HG02763 (cell line): ENCODE data around the gene AGRN.
"Not testable (repeated sequence)": the region's sequence is repeated elsewhere in the genome, so short reads cannot be mapped to it uniquely, and the experiment has no call there.

Source experiments
- ATAC-seq: cut with Tn5 transposase; IDR thresholded peaks from one replicate; pipeline ENCODE4 v1.9.1; 2021; ENCODE audit warnings: mild to moderate bottlenecking, moderate library complexity; ENCODE audit not compliant: unreplicated experiment

AGRN gene

DNA sequence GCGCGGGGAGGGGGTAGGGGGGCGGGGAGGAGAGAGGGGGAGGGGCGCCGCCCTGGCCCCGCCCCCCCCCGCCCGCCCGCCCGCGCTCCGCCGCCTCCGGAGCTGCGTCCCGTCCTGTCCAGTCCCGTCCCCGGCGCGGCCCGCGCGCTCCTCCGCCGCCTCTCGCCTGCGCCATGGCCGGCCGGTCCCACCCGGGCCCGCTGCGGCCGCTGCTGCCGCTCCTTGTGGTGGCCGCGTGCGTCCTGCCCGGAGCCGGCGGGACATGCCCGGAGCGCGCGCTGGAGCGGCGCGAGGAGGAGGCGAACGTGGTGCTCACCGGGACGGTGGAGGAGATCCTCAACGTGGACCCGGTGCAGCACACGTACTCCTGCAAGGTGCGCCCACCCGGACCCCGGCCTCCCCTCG, at the start of gene AGRN:
AGRN (plus strand) TSS at position 121 of the 405 bp plus-strand sequence; CDS start at position 174, 53 bp downstream.
- ATAC-seq, result peak; percentile 24

DNA sequence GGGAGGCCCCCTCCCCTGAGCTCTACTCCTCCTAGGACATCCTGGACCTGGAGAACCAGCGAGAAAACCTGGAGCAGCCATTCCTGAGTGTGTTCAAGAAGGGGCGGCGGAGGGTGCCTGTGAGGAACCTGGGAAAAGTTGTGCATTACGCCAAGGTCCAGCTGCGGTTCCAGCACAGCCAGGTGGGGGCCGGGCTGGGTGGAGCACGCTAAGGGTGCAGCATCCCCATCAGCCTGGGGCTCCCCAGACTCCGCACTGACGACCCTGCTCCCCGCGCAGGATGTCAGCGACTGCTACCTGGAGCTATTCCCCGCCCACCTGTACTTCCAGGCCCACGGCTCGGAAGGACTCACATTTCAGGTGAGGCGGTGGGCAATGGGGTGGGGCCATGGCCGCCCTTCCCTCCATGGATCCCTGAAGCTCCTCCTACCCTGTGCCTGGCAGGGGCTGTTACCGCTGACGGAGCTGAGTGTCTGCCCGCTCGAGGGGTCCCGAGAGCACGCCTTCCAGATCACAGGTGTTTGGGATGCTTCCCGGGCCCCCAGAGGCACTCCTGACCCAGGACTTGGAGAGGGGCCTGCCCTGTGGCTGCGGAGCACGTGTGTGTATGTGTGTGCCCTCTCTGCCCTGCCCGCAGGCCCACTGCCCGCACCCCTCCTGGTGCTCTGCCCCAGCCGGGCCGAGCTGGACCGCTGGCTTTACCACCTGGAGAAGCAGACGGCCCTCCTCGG, 49.5 kb upstream of the AGRN start:
- no peak for ATAC-seq

DNA sequence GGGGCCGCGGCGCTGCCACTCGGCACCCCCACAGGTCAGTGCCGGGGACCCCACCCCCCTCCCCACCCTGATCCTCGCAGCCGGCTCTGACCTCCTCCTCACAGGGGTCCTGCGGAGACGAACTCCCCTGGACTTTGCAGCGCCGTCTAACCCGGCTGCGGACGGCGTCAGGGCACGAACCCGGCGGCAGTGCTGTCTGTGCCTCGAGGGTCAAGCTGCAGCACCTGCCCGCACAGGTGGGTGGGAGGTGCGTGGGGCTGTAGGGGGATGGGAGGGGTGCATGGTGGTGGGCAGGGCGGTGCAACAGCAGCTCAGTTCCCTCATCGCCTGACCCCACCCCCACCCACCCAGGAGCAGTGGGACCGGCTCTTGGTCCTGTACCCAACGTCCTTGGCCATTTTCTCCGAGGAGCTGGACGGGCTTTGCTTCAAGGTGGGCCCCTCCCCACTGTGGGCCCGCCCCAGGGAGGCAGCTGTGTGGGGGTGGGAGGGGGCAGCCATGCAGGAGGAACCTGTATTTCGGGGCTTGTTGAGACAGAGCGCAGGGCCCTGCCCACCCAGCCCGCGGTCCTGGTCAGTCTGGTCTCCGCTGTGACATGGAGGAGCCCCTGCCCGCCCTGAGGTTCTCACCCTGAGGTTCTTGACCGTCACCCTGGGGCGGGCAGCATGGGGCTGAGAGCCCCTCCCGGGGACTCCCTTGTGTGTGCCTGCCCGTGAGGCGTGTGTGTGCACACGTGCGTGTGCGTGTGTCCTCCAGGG, 48.8 kb upstream of the AGRN start:
- ATAC-seq, result no peak

DNA sequence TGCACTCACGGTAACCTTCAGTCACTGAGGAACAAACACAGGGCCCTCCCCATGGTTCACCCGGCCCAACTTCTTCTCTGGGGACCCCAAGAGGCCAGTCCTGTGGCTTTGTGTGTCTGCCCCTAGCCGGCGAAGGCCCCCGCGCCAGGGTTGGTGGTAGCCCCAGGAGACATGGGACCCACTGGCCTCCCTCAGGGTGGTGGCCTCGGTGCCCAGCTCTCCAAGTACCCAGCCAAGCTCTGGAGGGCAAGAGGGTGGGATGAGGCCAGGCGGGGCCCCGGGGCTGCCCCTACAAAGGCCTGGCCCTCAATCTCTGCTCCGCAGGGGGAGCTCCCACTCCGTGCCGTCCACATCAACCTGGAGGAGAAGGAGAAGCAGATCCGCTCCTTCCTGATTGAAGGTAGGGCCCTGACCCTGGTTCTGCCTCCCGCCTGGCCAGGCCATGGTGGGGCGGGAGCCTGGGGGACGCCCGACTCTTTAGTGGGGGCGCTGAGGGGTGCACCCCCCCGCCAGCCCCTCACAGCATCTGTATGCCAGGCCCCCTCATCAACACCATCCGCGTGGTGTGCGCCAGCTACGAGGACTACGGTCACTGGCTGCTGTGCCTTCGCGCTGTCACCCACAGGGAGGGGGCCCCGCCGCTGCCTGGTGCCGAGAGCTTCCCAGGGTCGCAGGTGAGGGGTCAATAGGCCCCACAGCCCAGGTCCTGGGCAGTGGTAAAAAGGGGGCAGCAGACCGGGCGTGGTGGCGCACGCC, 48.0 kb upstream of the AGRN start:
- no peak for ATAC-seq

DNA sequence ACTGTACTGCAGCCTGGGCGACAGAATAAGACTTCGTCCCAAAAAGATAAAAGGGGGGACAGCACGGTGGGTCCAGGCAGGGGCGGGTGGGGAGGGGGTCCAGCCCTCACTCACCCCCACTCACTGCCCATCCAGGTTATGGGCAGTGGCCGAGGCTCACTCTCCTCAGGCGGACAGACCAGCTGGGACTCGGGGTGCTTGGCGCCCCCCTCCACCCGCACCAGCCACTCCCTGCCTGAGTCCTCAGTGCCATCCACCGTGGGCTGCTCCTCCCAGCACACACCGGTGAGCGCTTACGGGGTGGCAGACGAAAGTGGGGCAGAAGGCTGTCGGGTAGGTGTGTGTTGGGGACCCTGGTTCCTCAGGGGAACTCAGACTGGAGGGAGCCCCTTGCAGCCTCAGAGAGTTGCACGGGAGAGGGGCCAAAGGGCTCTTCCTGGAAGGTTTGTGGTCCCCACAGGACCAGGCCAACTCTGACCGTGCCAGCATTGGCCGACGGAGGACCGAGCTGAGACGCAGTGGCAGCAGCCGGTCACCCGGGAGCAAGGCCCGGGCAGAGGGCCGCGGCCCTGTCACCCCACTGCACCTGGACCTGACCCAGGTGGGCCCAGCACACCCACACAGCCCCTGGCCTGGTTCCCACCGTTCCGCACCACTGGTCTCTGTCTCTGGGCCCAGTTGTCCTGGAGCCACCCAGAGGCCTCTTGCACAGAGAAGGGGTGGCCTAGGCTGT, 47.0 kb upstream of the AGRN start:
- no peak for ATAC-seq

DNA sequence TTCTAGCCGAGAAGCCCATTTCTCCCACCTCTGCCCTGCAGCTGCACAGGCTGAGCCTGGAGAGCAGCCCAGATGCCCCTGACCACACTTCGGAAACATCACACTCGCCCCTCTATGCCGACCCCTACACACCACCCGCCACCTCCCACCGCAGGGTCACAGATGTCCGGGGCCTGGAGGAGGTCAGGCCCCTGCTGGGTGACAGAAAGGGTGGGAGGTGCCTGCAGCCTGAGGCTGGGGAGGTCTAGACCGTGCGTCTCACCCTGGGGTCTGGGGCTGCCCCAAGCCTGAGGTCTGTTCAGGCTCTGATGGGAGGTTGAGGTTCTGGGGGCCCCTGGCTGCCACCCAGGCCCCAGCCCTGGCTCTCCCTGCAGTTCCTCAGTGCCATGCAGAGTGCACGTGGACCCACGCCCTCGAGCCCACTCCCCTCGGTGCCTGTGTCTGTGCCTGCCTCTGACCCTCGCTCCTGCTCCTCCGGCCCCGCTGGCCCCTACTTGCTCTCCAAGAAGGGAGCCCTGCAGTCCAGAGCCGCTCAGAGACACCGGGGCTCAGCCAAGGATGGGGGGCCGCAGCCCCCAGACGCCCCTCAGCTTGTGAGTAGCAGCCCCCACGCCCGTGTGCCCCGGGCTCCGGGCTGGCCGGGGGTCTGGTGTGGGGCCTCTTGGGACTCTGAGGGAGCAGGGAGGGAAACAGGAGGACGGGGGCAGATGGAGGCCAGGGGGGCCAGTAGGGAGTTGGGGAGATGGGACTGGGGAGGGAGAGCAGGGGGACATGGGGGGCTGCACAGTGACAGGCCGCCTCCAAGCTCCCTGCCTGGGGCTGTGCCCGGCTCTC, 46.2 kb upstream of the AGRN start:
- no peak for ATAC-seq

DNA sequence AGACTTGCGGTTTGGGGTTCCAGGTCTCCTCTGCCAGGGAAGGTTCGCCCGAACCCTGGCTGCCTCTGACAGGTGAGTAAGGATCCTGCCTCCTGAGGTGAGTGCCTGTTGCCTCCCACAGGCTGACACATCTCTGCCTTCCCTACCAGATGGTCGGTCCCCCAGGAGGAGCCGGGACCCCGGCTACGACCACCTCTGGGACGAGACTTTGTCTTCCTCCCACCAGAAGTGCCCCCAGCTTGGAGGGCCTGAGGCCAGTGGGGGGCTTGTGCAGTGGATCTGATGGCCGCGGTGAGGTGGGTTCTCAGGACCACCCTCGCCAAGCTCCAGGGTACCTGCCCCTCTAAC, 45.7 kb upstream of the AGRN start:
- no peak for ATAC-seq

DNA sequence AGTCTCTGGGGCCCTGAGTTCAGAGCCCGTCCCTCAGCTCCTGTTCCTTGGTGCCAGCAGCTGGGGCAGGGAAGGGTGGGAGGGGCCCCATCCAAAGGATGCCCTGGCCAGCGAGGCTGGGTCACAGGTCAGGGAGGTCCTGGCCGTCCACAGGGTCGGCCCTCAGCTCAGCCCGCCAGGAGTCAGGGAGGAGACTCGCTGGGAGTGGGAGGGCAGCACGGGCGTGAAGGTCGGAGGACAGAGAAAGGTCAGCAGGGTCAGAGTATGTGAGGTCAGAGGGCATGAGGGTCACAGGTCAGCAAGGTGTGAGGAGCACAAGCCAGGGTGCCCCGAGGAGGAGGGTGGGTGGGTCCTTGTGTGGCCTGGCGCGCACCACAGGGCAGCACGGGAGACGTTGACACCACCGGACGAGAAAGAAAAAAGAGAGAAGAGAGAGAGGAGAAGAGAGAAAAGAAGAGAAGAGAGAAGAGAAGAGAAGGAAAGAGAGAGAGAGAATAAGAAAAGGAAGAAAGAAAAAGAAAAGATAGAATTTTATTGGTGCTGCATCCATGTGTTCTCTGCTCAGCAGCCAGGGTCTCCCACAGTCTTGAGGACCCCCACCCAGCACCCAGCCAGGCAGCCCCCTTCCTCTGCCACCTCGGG, 45.1 kb upstream of the AGRN start:
- no peak for ATAC-seq

DNA sequence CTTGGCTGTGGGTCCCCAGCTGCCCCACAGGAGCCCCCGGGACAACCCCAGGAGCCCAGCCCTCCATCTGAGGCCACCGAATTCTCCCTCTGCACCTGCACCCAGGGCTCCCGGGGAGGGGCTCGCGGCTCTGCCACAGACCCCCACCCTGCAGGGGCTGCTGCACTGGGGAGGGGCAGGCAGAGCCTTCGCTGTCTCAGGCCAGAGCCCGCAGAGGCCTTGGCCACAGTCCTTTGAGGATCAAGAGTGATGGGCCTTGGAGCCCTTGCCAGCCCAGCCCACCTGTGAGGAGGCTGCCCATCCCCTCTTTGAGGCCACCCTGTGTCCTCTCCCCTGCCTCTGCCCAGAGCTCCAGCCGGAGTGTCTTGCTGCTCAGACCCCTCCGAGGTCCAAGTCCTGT, 44.6 kb upstream of the AGRN start:
- no peak for ATAC-seq

DNA sequence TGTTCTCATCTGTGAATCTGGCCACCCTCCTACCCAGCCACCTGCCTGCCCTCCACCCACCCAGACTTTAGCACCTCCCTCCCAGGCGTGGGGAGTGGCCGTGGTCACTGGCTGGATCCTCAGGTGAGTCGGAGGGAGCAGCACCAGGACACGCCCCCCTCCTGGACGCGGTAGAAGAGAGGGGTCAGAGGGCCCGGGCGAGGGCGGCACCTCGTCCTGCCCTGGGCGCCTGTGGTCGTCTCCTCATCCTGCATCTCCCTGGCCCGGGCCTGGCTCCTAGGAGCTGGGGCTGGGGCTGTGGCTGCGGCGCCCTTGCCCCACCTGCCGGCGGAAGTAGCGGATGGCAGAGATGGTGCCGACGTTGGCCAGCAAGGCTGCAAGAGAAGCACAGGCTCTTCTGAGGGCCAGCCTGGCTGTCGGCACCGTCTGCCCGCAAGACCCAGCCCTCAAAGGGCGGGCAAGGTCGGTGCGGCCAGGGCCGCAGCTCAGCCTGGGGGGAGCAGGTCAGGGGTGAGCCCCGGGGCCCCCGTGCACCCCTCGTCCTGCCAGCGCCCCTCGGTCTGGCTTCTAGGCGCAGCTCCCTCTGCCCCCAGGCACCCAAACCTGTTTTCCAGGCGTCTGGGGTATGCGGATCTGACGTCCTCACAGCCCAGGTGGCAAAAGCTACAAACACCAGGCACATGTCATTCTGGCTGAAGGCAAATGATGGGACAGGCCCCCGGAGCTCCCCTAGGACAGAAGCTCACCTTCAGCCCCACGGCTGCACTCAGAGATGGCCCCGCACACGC, 43.8 kb upstream of the AGRN start:
- ATAC-seq, result no peak

DNA sequence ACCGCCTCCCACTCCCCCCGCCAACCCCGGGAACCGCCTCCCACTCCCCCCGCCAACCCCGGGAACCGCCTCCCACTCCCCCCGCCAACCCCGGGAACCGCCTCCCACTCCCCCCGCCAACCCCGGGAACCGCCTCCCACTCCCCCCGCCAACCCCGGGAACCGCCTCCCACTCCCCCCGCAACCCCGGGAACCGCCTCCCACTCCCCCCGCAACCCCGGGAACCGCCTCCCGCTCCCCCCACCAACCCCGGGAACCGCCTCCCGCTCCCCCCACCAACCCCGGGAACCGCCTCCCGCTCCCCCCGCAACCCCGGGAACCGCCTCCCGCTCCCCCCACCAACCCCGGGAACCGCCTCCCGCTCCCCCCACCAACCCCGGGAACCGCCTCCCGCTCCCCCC, 43.1 kb upstream of the AGRN start:
- not testable (repeated sequence) for ATAC-seq

DNA sequence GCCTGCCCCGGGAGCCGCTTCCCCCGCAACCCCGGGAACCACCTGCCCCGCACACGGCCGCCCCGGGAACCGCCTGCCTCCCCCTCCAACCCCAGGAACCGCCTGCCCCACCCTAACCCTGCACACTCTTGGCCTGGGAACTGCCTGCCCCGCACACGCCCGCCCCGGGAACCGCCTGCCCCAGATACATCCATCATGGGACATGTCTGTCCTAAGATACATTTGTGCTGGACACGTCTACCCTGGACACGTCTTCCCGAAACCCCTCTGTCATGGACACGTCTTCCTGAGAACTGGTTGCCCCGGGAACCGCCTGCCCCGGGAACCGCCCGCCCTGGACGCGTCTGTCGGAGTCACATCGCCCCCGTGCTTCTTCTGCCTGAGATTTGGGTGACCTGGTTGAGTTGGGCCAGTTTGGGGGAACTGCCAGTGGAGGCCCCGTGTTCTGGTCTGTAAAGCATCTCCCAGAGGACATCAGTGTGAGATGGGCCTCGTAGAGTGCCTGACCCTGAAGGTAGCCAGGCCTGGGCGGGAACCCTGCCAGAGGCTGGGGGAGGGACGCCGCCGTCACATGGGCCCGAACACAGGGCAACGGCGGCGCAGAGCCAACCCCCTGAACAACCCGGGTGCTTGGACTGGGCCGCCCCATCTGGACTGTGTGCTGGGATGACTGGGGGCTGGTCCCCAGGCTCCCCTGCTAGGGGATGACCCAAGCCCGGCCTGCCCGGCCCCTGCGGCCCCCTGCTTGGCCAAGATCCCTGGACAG, 41.7 kb upstream of the AGRN start:
- no peak for ATAC-seq

DNA sequence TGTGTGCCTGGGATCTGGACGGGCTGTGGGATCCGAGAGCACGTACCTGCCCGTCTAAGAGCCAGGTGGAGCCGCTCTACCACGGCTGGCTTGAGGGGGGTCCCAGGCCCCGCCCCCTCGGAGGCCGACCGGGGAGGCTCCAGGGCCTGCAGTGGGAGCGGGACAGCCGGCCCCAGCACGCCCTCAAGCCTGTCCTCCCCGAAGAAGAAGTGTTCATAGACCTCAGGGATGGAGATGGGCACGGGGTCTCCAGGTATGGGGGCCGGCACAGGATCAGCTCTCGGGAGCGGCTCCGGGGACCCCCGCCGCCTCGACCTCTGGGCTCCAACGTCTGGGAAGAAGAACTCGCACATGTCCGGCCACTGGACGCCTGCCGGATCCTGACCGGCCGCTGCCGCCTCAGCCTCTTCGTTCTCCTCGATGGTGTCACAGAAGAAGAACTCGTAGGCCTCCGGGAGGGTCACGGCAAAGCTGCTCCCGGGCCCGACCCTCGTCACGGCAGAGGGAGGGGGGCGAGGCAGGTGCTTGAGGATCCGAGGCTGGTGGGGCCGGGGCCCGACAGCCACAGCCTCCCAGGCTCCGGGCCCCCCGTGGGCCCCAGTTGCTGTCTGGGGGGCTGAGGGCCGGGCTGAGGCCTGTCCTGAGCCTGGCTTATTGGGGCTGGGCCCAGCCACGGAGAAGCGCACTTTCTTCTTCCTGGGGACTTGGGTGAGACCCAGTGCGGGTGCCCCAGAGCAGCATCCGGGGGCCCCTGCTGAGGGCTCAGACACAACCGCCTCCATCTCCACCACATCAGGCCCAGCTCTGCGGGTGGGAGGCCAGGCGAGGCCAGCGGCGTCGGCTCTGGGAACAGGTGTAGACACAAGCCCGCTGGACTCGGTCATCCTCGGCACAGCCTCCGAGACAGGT, 40.8 kb upstream of the AGRN start:
- ATAC-seq, result no peak

DNA sequence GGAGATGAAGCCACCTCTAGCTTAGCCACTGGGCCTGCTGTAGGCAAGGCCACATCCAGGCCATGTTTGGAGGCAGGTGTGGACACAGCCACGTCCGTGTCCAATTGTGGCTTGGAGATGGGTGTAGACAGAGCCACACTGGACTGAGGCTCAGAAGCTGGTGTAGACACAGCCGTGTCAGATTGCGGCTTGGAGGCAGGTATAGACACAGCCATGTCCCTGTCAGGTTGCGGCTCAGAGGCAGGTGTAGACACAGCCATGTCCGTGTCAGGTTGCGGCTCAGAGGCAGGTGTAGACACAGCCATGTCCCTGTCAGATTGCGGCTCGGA, 40.2 kb upstream of the AGRN start:
- ATAC-seq, result no peak

DNA sequence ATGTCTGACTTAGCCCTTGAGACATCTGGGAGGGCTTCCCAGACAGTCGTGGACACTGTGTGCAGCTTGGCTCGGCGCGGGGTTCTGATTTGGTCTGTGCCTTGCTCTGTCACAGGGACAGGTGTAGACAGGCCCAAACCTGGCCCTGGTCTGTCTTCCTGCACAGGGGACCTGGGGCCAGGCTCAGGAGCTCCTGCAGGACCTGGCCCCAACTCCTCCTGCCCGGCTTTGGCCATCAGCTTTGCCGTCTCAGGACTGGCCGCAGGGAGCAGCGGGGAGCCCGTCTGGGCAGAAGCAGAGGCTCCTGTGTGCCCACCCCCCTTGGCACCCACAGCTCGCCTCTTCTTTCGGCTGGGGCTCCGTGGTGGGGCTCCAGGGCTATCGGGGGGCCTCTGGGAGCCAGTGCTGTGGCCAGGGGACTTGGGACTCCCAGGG, 39.8 kb upstream of the AGRN start:
- no peak for ATAC-seq

DNA sequence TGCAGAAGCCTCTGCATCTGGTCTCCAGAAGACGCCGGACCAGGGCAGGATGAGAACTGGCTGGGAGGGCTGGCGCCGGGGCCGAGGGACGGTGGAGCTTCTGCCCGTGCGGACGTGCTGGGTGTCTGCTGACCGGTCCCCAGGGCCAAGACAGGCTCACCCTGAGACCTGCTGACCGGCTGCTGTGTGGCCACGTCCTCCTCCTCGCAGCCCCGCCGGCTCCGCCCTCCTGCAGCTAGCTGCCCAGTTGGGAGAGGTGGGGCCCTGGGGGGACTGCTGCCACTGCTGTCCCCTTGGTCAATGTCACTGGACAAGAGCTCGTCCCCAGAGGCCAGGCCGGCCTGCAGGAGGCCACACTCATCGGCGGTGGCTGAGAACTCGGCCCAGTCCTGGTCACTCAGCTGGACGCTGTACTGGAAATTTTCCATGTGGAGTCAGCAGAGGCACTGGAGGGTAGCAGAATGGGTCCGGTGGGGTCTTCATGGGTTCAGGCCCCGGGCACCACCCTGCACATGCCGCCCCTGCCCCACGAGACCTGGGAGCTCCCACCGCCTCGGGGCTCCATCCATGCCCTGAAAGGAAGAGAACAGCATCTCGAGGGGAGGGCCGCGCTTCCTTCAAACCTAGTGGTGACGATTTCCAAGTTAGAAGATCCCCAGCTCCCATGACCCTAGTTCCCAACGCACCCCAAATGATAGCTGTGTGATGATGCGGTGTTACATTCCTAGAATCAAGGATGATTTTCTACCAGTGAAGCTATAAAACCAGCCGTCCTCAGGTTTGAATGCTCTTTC, 39.1 kb upstream of the AGRN start:
- no peak for ATAC-seq
